Ovary (tissue), 3 donors: ENCODE data around the gene MAST2.

ENCODE experiments used
- CTCF ChIP-seq, 3 donors: fragments of 450-650 bp in 2 of 3; fragments of 200-600 bp in 1 of 3; IDR thresholded peaks; one replicate each; pipeline versions ENCODE4 v1.5.1 to v1.8.0; 2016 to 2022; ENCODE audit warnings: antibody characterized with exemption in 3 of 3, mild to moderate bottlenecking in 1 of 3
- EP300 ChIP-seq: sonication (generic); formaldehyde crosslinking; IDR thresholded peaks from one replicate; pipeline ENCODE4 v1.6.1; 2017; ENCODE audit warnings: antibody characterized with exemption
- POLR2A ChIP-seq: fragments of 450-650 bp; IDR thresholded peaks from one replicate; pipeline ENCODE4 v1.6.1; 2017; ENCODE audit warnings: antibody characterized with exemption, mild to moderate bottlenecking, moderate library complexity
- donor health status: DM: no; HTN: no; CAD: no.

DNA sequence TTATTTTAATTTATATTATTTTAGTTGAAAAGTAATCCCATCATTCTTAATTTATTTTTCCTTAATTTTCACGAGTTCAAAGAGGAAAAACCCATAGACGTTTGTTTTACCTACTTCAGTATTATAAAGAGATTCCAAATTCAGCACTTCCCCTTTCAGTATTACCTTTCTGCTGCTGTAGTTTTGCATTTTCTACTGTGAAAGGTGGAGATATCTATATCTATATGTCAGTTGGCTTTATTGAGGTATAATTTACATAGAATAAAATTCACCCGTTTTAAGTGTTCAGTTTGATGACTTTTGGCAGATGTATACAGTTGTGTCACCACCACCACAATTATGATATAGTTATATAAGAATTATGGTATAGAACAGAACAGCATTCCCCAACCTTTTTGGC, 33.0 kb downstream of the MAST2 start:
- TF ChIP-seq EP300 = no peak
- no peak for TF ChIP-seq CTCF (IDR thresholded peaks at IDR 0.05)
- no peak for TF ChIP-seq POLR2A
